SU-DHL-6 (cell line): ENCODE measurements around the gene AMHR2.
A peak's percentile ranks its signal among the peaks of the same experiment; 100 is the strongest.

Experiments
- H2AFZ ChIP-seq: fragments of 200-600 bp; sonication (generic); 2 replicates; pipeline ENCODE4 v1.6.1; 2014; ENCODE audit warnings: low read depth, mild to moderate bottlenecking, moderate library complexity, mixed read lengths, antibody characterized with exemption, low read length; ENCODE audit not compliant: severe bottlenecking
- H3F3A ChIP-seq: fragments of 200-600 bp; shearing (Covaris generic); 2 replicates; pipeline ENCODE4 v1.6.0; 2016; ENCODE audit warnings: antibody characterized with exemption, mild to moderate bottlenecking; ENCODE audit not compliant: insufficient read depth
- H3K27ac ChIP-seq: fragments of 200-600 bp; sonication (generic); 2 replicates; pipeline ENCODE4 v1.5.1; 2016; ENCODE audit warnings: low read depth, mild to moderate bottlenecking, low read length, moderate library complexity, mixed read lengths
- H3K27me3 ChIP-seq: fragments of 200-600 bp; sonication (generic), shearing (Covaris generic); 2 replicates; pipeline ENCODE4 v1.6.0; 2014; ENCODE audit warnings: mild to moderate bottlenecking, low read length
- H3K36me3 ChIP-seq: fragments of 200-600 bp; sonication (generic); 2 replicates; pipeline ENCODE4 v1.6.1; 2014; ENCODE audit warnings: mild to moderate bottlenecking, low read length, mixed read lengths
- H3K4me2 ChIP-seq: fragments of 300-600, 200-600 bp; shearing (Covaris generic), sonication (generic); 2 replicates; pipeline ENCODE4 v1.6.0; 2014; ENCODE audit warnings: low read length, low read depth, mild to moderate bottlenecking; ENCODE audit not compliant: poor library complexity, severe bottlenecking
- H3K4me3 ChIP-seq: fragments of 200-600 bp; sonication (generic); 2 replicates; pipeline ENCODE4 v1.5.1; 2014; ENCODE audit warnings: antibody characterized with exemption, low read length, mild to moderate bottlenecking, mixed read lengths; ENCODE audit not compliant: insufficient read depth, poor library complexity, severe bottlenecking
- H3K79me2 ChIP-seq: fragments of 200-600 bp; sonication (generic); 2 replicates; pipeline ENCODE4 v1.6.1; 2014; ENCODE audit warnings: mild to moderate bottlenecking, low read length, moderate library complexity; ENCODE audit not compliant: insufficient read depth
- H3K9ac ChIP-seq: fragments of 200-600 bp; sonication (generic); 2 replicates; pipeline ENCODE4 v1.7.0; 2014; ENCODE audit warnings: mild to moderate bottlenecking, low read length
- H3K9me2 ChIP-seq: fragments of 200-600 bp; sonication (generic); replicated peaks from 2 replicates; pipeline ENCODE4 v1.6.1; 2014; ENCODE audit warnings: low read length; ENCODE audit not compliant: insufficient read depth
- H3K9me3 ChIP-seq: fragments of 200-600 bp; sonication (generic); 2 replicates; pipeline ENCODE4 v1.6.1; 2014; ENCODE audit warnings: low read length, mixed read lengths; ENCODE audit not compliant: insufficient read depth
- H4K20me1 ChIP-seq: fragments of 200-600 bp; sonication (generic); 2 replicates; pipeline ENCODE4 v1.6.1; 2014; ENCODE audit warnings: low read depth, mild to moderate bottlenecking, antibody characterized with exemption, low read length, moderate library complexity, mixed read lengths
- EZH2phosphoT487 ChIP-seq: fragments of 200-600 bp; sonication (generic), shearing (Covaris generic); conservative IDR thresholded peaks from 2 replicates; pipeline ENCODE4 v1.6.1; 2018; ENCODE audit warnings: mild to moderate bottlenecking, antibody characterized with exemption, low read length, moderate library complexity, mixed read lengths
- TF ChIP-seq, protein P1 (sequence below): fragments of 200-600 bp; sonication (generic); IDR thresholded peaks from one replicate; pipeline ENCODE4 v1.5.1; 2017; ENCODE audit warnings: antibody characterized with exemption, mild to moderate bottlenecking, low read length, moderate library complexity; ENCODE audit not compliant: insufficient read depth, poor library complexity, severe bottlenecking

Gene AMHR2

DNA sequence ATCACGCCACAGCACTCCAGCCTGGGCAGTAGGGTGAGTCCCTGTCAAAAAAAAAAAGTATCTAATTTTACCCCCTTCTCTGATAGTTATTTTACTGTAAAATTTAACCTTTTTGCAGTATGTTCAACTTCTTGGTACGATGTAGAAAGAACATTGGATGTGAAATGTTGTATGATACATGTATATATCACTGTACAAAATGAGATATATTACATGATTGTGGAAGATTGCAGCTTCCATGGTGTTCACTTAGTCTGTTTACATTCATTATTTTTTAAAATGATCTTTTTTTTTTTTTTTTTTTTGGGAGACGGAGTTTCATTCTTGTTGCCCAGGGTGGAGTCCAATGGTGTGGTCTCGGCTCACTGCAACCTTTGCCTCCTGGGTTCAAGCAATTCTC, 34.7 kb upstream of the AMHR2 start:
- no peaks in the 10 kb centered on the region for H3K27me3 ChIP-seq
- H4K20me1 ChIP-seq: peaks cover 4% of the 10 kb centered on the region; the same call in 1 of the 2 replicates
- H3K27ac ChIP-seq: no peak overlapping the region
- peaks cover 88% of the 10 kb centered on the region for H3K79me2 ChIP-seq
- H3K9me3 ChIP-seq: no peaks in the 10 kb centered on the region
- H3F3A ChIP-seq: no peaks in the 10 kb centered on the region; the same call in 1 of the 2 replicates
- peaks cover 9% of the 10 kb centered on the region for H3K36me3 ChIP-seq
- no peak overlapping the region for H3K9ac ChIP-seq
- TF ChIP-seq, protein P1, sequence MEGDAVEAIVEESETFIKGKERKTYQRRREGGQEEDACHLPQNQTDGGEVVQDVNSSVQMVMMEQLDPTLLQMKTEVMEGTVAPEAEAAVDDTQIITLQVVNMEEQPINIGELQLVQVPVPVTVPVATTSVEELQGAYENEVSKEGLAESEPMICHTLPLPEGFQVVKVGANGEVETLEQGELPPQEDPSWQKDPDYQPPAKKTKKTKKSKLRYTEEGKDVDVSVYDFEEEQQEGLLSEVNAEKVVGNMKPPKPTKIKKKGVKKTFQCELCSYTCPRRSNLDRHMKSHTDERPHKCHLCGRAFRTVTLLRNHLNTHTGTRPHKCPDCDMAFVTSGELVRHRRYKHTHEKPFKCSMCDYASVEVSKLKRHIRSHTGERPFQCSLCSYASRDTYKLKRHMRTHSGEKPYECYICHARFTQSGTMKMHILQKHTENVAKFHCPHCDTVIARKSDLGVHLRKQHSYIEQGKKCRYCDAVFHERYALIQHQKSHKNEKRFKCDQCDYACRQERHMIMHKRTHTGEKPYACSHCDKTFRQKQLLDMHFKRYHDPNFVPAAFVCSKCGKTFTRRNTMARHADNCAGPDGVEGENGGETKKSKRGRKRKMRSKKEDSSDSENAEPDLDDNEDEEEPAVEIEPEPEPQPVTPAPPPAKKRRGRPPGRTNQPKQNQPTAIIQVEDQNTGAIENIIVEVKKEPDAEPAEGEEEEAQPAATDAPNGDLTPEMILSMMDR: no peak
- no peak for TF ChIP-seq EZH2phosphoT487
- no peak overlapping the region for H3K4me3 ChIP-seq
- no peak overlapping the region for H2AFZ ChIP-seq
- H3K9me2 ChIP-seq: no peaks in the 10 kb centered on the region
- no peak overlapping the region for H3K4me2 ChIP-seq

- Histone ChIP-seq H4K20me1 (peaks cover 4% of the 10 kb centered on the region; the same call in 1 of the 2 replicates), H2AFZ (no peak overlapping the region), H3K9me2 (no peaks in the 10 kb centered on the region), H3K27me3 (no peaks in the 10 kb centered on the region), H3F3A (no peaks in the 10 kb centered on the region; the same call in 1 of the 2 replicates), H3K4me2 (peak overlapping the region; percentile 31), H3K9me3 (no peaks in the 10 kb centered on the region), H3K4me3 (no peak overlapping the region), H3K9ac (no peak overlapping the region), H3K36me3 (peaks cover 9% of the 10 kb centered on the region), H3K27ac (no peak overlapping the region), H3K79me2 (peaks cover 90% of the 10 kb centered on the region)
- TF ChIP-seq EZH2phosphoT487: no peak
- TF ChIP-seq, protein P1: no peak
Observed at GRCh38 chr12:53389702-53390101, 34.0 kb upstream of the AMHR2 start.

DNA sequence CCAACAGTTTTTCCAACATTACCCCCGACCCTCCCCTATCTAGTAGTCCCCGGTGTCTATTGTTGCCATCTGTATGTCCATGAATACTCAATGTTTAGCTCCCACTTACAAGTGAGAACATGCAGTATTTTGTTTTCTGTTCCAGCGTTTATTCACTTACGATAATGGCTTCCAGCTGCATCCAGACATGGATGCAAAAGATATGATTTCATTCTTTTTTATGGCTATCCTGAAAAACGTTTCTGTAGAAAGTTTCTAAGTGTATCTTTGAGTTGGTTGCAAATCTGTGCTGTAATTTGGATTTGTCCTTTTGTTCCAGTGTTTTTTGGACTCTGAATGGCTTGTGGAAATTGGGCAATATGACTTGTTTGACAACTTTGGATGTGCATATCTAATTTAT, 31.9 kb upstream of the AMHR2 start:
- Histone ChIP-seq H3K27me3 (no peaks in the 10 kb centered on the region), H3K27ac (no peak overlapping the region), H4K20me1 (0 out of 2 replicates have a peak, but pooled peaks cover 4% of the 10 kb centered on the region), H3K9me2 (no peaks in the 10 kb centered on the region), H3K4me2 (no peak overlapping the region), H3F3A (no peaks in the 10 kb centered on the region; the same call in 1 of the 2 replicates), H3K79me2 (peaks cover 88% of the 10 kb centered on the region), H3K4me3 (no peak overlapping the region), H3K9ac (no peak overlapping the region), H2AFZ (no peak overlapping the region), H3K9me3 (no peaks in the 10 kb centered on the region), H3K36me3 (peaks cover 9% of the 10 kb centered on the region)
- TF ChIP-seq EZH2phosphoT487: no peak
- TF ChIP-seq, protein P1: no peak
